ENCODE results near the gene OTUD7B. TPM values are rescaled to one million over a fixed set of nuclear protein-coding genes. Genes with fewer than 3 reads are reported as not detected.
"Not testable (repeated sequence)": the region's sequence is repeated elsewhere in the genome, so short reads cannot be mapped to it uniquely, and the experiment has no call there.

Gene OTUD7B
- total RNA-seq, 2 experiments from 2014 or later = 2.0 to 2.9 TPM

- TF ChIP-seq, protein P1, sequence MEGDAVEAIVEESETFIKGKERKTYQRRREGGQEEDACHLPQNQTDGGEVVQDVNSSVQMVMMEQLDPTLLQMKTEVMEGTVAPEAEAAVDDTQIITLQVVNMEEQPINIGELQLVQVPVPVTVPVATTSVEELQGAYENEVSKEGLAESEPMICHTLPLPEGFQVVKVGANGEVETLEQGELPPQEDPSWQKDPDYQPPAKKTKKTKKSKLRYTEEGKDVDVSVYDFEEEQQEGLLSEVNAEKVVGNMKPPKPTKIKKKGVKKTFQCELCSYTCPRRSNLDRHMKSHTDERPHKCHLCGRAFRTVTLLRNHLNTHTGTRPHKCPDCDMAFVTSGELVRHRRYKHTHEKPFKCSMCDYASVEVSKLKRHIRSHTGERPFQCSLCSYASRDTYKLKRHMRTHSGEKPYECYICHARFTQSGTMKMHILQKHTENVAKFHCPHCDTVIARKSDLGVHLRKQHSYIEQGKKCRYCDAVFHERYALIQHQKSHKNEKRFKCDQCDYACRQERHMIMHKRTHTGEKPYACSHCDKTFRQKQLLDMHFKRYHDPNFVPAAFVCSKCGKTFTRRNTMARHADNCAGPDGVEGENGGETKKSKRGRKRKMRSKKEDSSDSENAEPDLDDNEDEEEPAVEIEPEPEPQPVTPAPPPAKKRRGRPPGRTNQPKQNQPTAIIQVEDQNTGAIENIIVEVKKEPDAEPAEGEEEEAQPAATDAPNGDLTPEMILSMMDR (IDR thresholded peaks at IDR 0.05) = no peak
- Histone ChIP-seq H3K9me3 (ENCODE audit: control insufficient read depth in 1 of 2, insufficient read depth in 1 of 2, low read length in 2 of 2) (no peaks in the 10 kb centered on the region), H3K36me3 (ENCODE audit: insufficient read depth, low read length) (peaks cover 29% of the 10 kb centered on the region), H3K4me1 (ENCODE audit: insufficient read depth, low read length) (peaks cover 3% of the 10 kb centered on the region), H3K27me3 (ENCODE audit: control insufficient read depth in 1 of 2, insufficient read depth in 2 of 2, low read length in 2 of 2) (no peaks in the 10 kb centered on the region), H3K27ac (ENCODE audit: low read depth in 1 of 2, low read length in 2 of 2) (no peak overlapping the region), H3K4me3 (ENCODE audit: low read length) (no peak overlapping the region)
- no peak for ATAC-seq (ENCODE audit: poor library complexity)
- POLR2A ChIA-PET = interaction anchor here (1.0 to 3.0 kb wide), 3 partner anchors 35 to 224 kb away, joined by 3 to 22 read pairs (median 3); a partner anchor contains a TSS
- no peak overlapping the region for H3K27ac Mint-ChIP-seq
- H3K4me1 Mint-ChIP-seq (ENCODE audit: low read depth) = peaks cover 21% of the 10 kb centered on the region
- no peak overlapping the region for H3K4me3 Mint-ChIP-seq
- H3K36me3 Mint-ChIP-seq (ENCODE audit: low read depth) = peaks cover 41% of the 10 kb centered on the region
- no peaks in the 10 kb centered on the region for H3K27me3 Mint-ChIP-seq
- no peaks in the 10 kb centered on the region for H3K9me3 Mint-ChIP-seq
- CTCF ChIA-PET = interaction anchor here (1.3 to 3.3 kb wide), 3 partner anchors 15 to 224 kb away, joined by 3 to 14 read pairs (median 14); no protein-coding TSS in a partner anchor
- DNase-seq = no peak
- intact Hi-C loops (cut with DNase I, micrococcal nuclease) = loop anchor here (1.0 to 5.0 kb wide), 3 partner anchors 88 to 225 kb away; no protein-coding TSS in a partner anchor
Measured at GRCh38 chr1:149962736-149963135, 47.8 kb downstream of the OTUD7B start.

GRCh38 chr1:149962039-149962647 lies 48.4 kb downstream of the OTUD7B start:
- Histone ChIP-seq H3K36me3 (ENCODE audit: insufficient read depth, low read length) (peaks cover 26% of the 10 kb centered on the region), H3K4me3 (ENCODE audit: low read length) (no peak overlapping the region), H3K4me1 (ENCODE audit: insufficient read depth, low read length) (peaks cover 3% of the 10 kb centered on the region), H3K9me3 (ENCODE audit: control insufficient read depth in 1 of 2, insufficient read depth in 1 of 2, low read length in 2 of 2) (no peaks in the 10 kb centered on the region), H3K27ac (ENCODE audit: low read depth in 1 of 2, low read length in 2 of 2) (no peak overlapping the region), H3K27me3 (ENCODE audit: control insufficient read depth in 1 of 2, insufficient read depth in 2 of 2, low read length in 2 of 2) (no peaks in the 10 kb centered on the region)
- Mint-ChIP-seq H3K4me1 (ENCODE audit: low read depth) (peaks cover 21% of the 10 kb centered on the region), H3K27me3 (no peaks in the 10 kb centered on the region), H3K36me3 (ENCODE audit: low read depth) (peaks cover 38% of the 10 kb centered on the region), H3K4me3 (no peak overlapping the region), H3K9me3 (no peaks in the 10 kb centered on the region), H3K27ac (no peak overlapping the region)
- POLR2A ChIA-PET = interaction anchor here (1.0 to 3.0 kb wide), 3 partner anchors 34 to 225 kb away, joined by 3 to 22 read pairs (median 3); a partner anchor contains a TSS
- ATAC-seq (ENCODE audit: poor library complexity) (peak; percentile 89), DNase-seq (peak in 13 of 14 experiments; percentile 11 to 80 (median 22))
- CTCF ChIA-PET = interaction anchor here (1.3 to 3.3 kb wide), 3 partner anchors 15 to 225 kb away, joined by 3 to 14 read pairs (median 14); no protein-coding TSS in a partner anchor
- intact Hi-C loops (cut with DNase I, micrococcal nuclease) = loop anchor here (1.0 to 5.0 kb wide), 3 partner anchors 88 to 225 kb away; no protein-coding TSS in a partner anchor
- TF ChIP-seq, protein P1 (IDR thresholded peaks at IDR 0.05) = peak; percentile 93

GRCh38 chr1:149957548-149957947 lies 53.0 kb downstream of the OTUD7B start:
- H3K9me3 Mint-ChIP-seq; H3K27ac ChIP-seq (ENCODE audit: low read depth in 1 of 2, low read length in 2 of 2); H3K4me3 Mint-ChIP-seq; H3K4me1 ChIP-seq (ENCODE audit: insufficient read depth, low read length); POLR2A ChIA-PET; ATAC-seq (ENCODE audit: poor library complexity); DNase-seq; H3K27me3 ChIP-seq (ENCODE audit: control insufficient read depth in 1 of 2, insufficient read depth in 2 of 2, low read length in 2 of 2); H3K4me3 ChIP-seq (ENCODE audit: low read length); H3K9me3 ChIP-seq (ENCODE audit: control insufficient read depth in 1 of 2, insufficient read depth in 1 of 2, low read length in 2 of 2); H3K36me3 ChIP-seq (ENCODE audit: insufficient read depth, low read length); H3K27ac Mint-ChIP-seq; H3K27me3 Mint-ChIP-seq; intact Hi-C loops (cut with DNase I, micrococcal nuclease); CTCF ChIA-PET: not testable (repeated sequence)
- Mint-ChIP-seq H3K36me3 (ENCODE audit: low read depth) (peaks cover 11% of the 10 kb centered on the region), H3K4me1 (ENCODE audit: low read depth) (peaks cover 14% of the 10 kb centered on the region)
